ENCODE results near the gene LGMN.

Gene LGMN

DNA sequence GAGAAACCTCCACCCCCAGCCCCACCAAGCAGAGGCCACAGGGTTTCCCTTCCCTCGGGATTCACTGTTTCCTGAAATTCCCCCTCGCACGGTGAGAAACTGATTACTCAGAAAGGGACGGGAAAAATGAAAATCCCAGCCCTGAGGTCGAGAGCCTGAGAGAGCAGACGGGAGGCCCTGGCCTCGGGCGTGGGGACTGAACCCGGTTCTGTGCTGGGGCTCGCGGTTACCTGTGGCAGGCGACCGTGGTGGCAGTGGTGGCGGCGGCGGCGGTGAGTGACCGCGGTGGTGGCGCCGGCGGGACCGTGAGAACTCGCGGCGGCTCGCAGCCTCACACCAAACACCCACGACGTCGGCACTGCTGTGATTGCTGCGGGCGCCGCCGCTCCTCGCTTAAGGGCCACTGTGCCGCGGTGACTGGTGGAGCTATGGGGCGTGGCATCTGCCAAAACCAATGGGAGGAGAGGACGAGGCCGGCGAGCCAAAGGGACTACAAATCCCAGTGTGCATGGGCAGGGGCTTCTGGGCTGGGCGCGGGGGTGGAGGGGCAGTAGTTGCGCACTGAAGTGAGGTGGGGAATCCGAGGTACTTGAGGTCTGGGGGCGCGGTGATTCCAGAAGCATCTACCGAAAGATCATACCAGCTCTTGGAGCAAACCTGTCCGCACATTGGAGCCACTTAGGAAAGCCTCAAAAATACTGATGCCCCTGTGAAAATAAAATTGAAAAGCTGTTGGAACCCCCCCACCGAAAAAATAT is at the start of gene LGMN:
Gene LGMN (minus strand): TSS at position 369 of the 758 bp plus-strand sequence. CDS start 15,841 bp downstream, outside the sequence.
- DNase-seq = peak; percentile 93

DNA sequence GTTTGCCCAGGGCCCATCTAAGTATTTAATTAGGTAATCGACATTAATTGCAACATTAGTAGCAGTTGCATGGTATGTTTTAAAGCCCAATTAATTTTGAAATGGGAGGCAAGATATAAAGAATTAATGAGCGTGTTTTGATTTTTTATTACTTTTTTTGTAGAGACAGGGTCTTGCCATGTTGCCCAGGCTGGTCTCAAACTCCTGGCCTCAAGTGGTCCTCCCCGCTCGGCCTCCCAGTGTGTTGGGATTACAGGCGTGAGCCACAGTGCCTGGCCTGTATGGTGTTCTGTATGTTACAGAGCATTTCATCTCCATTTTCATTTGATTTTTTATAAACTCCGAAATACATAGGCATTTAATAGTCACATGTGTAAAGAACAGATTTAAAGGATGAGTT is 46.5 kb upstream of the LGMN start:
- no peak for DNase-seq

DNA sequence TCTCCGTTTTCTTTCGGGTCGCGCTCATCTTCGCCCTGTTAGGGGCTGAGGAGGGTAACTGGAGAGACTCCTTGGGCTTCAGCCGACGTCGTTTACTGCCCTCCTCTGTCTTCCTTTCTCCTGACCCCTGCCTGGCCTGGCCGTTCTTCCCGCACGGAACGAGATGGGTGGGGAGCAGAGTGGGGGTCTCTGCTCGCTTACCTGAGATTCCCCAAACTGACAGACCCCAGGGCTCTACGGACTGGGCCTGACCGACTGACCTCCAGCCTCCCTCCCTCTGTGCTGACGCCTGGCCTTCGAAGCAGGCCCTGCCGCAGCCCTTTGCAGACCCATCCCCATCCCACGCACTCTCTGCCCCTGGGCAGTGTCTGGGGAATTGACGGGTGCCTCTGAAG is 46.1 kb upstream of the LGMN start:
- peak; percentile 43 for DNase-seq

DNA sequence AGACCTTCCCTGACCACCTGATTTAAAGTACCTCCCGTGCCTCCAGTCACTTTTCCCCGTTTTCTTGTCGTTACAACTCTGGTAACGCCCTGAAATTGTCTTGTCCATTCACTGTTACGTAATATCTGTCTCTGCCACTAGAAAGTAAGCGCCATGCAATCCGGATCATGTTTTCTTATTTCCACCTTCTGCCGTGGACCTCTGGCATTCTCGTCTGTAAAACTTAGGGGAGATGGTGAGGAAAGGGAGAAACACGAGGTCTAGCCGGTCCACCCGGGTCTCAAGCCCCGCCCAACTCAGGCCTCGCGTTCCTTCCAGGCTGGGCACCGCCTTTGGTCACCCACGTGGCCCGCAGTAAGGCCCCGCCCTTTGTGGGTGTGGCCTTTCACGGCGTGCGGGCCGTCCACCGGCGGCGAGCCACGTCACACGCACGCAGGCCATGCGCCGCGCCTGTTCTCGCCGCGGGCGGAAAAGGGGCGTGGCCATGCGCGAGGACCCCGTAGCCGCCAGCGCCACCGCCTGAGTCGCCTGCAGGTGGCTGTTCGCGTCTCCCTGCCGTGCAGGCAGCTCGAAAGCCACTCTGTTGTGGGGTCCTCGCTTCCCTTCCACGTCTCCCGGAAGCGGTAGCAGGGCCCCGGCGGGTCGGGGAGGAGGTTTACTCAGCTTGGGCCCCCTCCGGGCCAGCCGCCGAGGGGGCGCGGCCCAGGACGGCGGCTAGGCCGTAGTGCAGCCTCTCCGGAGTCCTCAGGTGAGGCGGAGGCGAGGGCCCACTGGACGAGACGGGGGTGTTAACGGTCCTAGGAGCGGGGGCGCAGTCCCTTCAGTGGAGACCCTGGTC is 45.5 kb upstream of the LGMN start, which contains the start of gene GOLGA5:
Gene GOLGA5 (plus strand): TSS at position 597 of the 838 bp plus-strand sequence. CDS start 3,133 bp downstream, outside the sequence.
- peak; percentile 99 for DNase-seq

DNA sequence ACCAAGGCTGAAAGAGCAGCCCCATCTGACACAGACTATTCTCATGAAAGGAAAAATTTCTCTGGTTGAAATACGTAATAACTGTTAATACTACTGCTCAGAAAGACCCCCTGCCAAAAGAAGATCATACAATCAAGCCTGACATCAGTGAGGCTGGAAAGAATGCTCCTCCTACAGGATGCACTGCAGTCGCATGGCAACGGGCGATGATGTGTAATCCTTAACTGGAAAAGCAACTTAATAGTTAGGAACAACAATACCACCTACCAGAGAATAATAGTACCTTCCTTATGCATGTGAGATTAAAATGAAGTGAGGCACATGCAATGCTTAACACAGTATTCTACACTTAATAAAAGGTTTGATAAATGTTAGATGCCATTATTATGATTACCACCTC is 44.5 kb upstream of the LGMN start:
- DNase-seq = no peak

DNA sequence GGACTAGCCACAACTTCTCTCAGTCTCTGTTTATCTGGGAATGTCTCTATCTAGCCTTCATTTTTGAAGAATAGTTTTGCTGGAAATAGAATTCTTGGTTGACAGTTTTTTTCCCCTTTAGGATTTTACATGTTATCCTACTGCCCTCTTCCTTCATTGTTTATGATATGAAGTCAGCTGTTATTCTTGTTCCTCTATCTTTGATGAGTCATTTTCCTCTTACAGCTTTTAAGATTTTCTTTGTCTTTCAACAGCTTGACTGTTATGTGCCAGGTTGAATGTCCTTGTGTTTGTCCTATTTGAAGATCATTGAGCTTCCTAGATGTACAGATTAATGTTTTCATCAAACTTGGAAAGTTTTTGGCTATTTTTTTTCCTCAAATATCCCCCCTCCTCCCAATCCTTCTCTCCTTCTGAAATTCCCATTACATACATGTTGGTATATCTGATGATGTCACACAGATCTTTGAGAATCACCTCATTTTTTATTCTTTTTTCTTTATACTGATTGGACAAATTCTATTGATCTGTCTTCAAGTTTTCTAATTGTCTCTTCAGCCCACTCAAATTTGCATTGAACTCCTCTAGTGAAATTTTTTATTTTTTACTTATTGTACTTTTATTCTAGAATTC is 41.1 kb upstream of the LGMN start:
- DNase-seq = peak; percentile 42

DNA sequence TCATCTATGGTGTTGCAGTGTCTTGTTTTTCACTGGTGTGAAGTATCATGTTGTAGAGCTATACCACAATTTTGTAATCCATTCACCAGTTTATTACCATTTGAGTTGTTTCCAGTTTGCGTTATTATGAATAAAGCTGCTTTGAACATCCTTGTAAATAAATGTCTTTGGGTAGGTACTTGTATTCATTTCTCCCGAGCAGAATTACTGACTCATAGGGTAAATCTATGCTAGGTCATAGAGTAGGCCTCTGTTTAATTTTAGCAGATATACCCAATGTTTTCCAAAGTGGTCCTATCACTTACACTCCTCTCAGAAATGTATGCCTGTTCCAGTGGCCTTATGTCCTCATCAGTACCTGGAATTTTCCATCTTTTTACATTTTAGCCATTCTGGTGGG is 39.1 kb upstream of the LGMN start:
- no peak for DNase-seq

DNA sequence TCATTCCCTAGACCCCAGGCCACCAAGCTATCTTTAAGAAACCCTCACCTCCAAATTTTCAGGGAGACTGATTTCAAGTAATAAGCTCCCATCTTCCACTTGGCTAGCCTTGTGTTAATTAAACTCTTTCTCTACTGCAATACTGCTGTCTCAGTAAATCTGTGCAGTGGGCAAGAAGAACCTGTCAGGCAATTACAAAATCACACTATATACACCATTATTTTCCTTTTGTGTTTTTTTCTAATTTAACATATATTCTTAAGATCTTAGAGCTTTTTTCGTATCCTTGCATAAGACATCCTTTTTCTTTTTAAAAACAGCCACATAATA is 38.0 kb upstream of the LGMN start:
- no peak for DNase-seq

DNA sequence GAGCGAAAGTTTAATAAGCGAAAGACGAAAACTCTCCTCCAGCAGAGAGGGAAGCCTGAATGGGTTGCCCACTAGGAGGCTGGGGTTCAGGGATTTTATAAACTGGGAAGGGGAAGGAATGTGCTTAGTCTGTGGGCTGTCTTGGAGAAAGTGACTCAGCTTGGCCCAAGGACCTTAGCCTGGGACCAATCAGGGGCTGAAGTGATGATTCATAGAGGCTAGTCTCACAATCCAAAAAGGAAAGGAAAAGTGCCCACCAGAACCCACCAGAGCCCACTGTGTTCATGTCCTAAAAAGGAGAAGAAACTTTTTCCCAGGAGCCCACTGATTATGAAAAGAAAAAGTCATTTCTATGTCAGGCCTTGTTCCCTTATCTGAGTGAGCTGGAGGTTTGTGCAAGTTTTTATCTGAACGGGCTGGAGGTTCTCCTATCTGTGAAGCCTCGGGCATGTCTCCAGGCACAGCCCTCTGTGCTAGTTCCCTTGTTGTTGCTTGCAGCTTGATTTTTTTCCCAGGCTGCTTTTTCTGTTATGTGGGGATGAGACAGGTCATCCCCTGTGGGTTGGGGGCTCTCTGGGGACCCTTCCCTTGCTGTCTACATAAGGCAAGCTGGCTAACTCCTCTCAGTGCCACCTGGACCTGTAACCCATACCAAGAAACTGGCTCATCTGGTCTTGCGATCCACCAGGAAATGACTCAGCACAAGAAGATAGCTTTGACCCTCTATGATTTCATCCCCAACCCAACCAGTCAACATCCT is 37.4 kb upstream of the LGMN start:
- peak; percentile 94 for DNase-seq

DNA sequence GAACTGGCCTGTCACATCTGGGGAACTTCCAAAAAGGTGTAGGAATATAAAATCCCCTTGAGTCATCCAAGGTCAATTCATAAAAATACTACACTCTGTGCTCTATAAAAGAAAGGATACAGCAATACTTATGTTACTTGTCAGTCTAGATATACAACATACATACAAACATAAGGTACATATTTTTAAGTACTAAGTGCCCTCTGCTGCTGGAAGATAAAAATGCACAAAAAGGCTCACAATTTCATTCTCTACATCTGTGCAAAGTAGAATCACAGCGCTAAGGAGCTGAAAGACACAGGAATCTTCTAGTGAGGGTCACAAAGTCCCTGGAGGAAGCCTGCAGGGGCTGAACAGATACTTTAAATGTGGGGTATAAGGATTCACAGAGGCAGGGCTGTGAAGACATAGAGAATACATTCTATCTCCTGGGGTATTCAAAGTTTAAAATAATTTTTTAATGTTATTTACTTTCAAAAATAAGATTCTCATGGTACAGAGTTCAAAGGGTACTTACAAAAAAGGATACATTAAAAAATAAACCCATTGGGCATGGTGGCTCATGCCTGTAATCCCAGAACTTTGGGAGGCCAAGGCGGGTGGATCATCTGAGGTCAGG is 35.5 kb upstream of the LGMN start:
- DNase-seq = peak; percentile 79

DNA sequence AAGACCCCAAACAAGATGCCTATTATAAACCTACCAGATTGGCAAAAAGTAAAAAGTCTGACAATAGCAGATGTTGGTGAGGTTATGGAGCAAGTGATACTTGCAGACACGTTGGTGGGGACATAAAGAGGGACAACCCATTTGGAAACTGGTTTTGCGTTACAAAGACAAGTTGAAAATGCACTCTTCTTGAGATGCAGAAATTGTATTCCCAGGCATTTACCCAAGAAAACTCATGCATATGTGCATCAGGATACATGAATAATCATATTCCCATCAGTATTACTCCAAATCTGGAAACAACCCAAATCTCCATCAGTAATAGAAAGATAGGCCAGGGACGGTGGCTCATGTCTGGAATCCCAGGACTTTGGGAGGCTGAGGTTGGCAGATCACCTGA is 32.9 kb upstream of the LGMN start:
- no peak for DNase-seq

DNA sequence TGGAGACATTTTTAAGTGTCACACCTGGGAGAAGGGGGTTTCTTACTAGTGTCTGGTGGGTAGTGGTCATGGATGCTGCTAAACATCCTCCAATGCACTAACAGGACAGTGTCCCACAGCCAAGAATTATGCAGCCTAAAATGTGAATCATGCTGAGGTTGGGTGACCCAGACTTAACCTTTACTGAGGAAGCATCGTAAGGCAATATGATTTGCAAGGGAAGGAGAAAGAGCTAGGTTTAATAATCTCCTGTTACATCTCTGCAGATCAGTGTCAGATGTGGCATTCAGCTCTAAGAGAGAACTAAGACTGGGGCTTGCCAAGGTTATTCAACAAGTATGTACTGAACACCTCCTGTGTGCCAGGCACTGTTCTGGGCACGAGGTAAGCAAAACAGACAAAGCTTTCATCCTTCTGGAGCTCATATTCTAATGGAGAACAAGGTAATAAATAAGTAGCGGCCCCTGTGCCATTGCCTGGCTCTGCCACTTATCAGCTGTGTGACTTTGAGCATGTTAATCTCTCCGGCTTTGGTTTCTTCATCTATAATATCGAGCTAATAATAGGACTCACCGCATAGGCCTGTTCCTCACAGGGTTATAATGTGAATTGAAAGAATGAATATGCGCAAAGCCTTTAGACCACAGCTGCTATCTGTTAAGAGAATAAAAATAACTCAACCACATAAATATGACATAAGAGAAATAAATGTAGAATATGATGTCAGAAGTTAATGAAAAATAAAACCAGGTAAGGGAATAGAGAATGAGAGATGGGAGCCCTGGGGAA is 32.2 kb upstream of the LGMN start:
- DNase-seq = peak; percentile 82

DNA sequence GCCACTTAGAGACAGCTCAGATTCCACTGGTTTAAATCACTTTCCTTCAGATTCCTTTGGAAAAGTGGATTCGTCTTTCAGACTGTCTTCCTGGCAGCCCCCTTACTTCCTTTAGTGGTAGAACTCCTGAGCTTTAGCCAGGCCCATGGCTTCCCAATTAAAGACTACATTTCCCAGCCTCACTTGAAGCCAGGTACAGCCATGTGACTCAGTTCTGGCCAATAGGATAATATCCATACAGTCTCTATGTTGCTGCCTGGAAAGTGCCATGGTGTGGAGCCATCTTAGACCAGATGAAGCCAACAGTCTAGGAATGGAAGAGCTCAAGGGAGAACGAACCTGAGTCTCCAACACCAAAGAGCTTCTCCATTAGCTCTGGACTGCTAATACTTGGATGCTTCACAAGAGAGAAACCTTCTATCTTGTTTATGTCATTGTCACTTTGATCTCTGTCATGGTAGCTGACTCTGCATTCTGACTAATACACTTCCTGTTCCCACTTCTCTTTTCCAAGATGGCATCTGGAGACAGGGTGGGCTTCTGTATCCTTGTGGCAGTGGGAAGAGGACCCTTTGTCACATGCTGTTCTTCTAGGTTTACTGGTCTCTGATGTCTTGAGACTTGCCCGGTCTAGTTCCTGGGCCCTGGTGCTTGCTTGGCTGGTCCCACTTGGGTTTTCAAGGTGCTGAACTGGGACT is 30.6 kb upstream of the LGMN start:
- peak; percentile 62 for DNase-seq

DNA sequence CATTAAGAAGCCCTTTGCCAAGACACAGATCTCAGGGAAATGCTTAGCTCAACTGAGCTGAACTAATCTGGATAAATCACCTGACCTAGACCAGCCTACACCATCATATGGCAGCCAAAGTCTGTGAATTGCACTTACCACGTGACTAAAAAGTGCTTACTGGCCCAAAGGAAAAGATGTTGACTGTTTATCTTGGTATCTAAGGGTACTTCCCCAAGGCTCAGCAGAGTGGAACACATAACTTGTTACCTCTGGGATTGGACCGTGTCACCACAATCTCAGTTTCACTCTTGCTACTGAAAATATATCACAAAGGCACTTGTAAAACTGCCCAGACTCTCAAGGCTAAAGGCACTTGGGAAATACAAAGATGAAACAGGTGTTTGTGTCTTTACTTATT is 26.9 kb upstream of the LGMN start:
- DNase-seq = peak; percentile 89

DNA sequence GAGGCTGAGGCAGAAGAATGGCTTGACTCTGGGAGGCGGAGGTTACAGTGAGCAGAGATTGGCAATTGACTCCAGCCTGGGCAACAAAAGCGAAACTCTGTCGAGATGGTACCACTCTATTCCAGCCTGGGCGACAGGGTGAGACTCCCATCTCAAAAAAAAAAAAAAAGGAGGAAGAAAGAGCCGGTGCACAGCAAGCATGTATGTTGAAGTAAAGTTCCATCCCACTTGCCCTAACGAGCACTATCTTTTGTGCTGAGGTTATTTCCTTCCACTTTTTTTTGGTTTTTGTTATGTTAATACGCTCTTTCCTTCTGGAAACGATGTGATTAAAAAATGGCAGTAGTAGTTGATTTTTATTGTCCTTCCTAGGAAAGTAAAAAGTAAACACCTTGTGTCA is 26.1 kb upstream of the LGMN start:
- peak; percentile 38 for DNase-seq

DNA sequence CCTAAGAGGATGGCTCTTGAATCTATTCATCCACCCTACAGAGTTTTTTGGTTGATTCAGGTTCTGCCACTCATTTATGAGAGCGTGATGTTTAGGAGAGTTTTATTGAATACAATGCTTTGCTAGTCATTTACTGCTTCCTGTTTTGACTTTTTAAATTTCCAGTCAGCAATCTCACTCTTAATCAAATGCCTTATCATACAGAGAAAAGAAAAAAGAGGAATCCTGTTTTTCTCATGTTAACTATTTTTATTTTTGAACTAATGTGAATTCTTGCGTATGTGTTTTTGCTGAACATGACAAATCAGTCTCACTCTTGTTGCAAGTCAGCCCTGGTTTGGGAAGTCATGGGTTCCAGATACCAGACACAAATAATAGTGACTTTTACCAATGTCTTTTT is 22.1 kb upstream of the LGMN start:
- peak; percentile 50 for DNase-seq

DNA sequence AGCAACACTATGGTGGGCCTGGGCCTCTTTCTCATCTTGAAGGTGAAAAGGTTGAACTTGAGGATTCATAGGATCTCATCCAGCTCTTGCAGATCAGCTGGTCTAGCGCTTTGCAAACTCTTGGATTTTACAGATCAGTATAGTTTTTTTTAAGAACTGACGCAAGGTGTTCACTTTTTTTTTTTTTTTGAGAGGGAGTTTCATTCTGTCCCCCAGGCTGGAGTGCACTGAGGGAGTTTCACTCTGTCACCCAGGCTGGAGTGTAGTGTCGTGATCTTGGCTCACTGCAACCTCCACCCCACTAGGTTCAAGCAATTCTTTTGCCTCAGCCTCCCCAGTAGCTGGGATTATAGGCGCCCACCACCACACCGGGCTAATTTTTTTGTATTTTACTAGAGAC is 20.4 kb upstream of the LGMN start:
- DNase-seq = no peak

DNA sequence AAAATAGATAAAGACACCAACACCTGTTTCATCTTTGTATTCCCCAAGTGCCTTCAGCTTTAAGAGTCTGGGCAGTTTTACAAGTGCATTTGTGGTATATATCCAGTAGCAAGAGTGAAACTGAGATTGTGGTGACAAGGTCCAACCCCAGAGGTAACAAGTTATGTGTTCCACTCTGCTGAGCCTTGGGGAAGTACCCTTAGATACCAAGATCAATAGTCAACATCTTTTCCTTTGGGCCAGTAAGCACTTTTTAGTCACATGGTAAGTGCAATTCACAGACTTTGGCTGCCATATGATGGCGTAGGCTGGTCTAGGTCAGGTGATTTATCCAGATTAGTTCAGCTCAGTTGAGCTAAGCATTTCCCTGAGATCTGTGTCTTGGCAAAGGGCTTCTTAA is 19.8 kb upstream of the LGMN start:
- DNase-seq = peak; percentile 90

DNA sequence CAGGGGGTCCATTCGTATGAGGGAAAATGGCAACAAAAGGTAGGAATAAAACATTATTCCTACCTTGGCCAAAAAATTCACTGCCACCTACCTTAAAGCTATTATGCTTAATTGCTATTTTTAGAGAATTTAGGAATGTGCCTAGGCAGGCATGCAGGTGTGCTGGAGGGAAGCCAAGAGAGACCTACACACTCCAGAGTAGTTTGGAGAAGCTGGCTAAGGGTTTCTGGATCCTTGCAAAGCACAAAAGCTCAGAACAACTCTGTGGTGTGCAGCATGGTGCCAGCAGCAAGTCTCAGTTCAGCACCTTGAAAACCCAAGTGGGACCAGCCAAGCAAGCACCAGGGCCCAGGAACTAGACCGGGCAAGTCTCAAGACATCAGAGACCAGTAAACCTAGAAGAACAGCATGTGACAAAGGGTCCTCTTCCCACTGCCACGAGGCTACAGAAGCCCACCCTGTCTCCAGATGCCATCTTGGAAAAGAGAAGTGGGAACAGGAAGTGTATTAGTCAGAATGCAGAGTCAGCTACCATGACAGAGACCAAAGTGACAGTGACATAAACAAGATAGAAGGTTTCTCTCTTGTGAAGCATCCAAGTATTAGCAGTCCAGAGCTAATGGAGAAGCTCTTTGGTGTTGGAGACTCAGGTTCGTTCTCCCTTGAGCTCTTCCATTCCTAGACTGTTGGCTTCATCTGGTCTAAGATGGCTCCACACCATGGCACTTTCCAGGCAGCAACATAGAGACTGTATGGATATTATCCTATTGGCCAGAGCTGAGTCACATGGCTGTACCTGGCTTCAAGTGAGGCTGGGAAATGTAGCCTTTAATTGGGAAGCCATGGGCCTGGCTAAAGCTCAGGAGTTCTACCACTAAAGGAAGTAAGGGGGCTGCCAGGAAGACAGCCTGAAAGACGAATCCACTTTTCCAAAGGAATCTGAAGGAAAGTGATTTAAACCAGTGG is 15.5 kb upstream of the LGMN start:
- DNase-seq = peak; percentile 64

DNA sequence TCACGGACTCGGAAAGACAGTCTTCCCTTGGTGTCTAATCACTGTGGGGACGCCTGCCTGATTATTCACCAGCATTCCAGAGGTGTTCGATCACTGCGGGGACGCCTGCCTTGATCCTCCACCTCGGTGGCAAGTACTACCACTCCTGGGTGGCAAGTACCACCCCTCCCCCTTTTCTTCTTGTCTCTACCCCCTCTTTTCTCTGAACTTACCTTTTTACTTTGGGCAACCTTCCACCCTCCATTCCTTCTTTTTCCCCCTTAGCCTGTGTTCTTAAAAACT is 12.0 kb upstream of the LGMN start:
- DNase-seq = no peak

Measured in inflammatory macrophage treated with lipopolysaccharide for 4 hours (primary cell).